NCI-H526 treated with DMSO at 0.1 percent for 48 hours (cell line): ENCODE measurements around the gene CSNK1E.
"Not testable (repeated sequence)": the region's sequence is repeated elsewhere in the genome, so short reads cannot be mapped to it uniquely, and the experiment has no call there.

Source experiments
- DNase-seq: peaks from one replicate; lab custom pipeline; 2025; lab: John Stamatoyannopoulos, UW

Gene CSNK1E

GRCh38 chr22:38317122-38317994, at the start of gene CSNK1E:
CSNK1E (minus strand) TSS chr22:38317433; CDS start chr22:38314157, 3,276 bp downstream.
- DNase-seq = peak; percentile 22

- DNase-seq = not testable (repeated sequence)
Observed at GRCh38 chr22:38365829-38366228, 48.6 kb upstream of the CSNK1E start.

- not testable (repeated sequence) for DNase-seq
Observed at GRCh38 chr22:38365174-38365573, 47.9 kb upstream of the CSNK1E start.

GRCh38 chr22:38360560-38360959, 43.3 kb upstream of the CSNK1E start:
- DNase-seq = not testable (repeated sequence)

- not testable (repeated sequence) for DNase-seq
Observed at GRCh38 chr22:38359817-38360216, 42.6 kb upstream of the CSNK1E start.

- not testable (repeated sequence) for DNase-seq
Observed at GRCh38 chr22:38357971-38358370, 40.7 kb upstream of the CSNK1E start.

GRCh38 chr22:38355275-38355674, 38.0 kb upstream of the CSNK1E start:
- no peak for DNase-seq

GRCh38 chr22:38353701-38354100, 36.5 kb upstream of the CSNK1E start:
- DNase-seq = no peak

- DNase-seq = no peak
Observed at GRCh38 chr22:38353142-38353629, 36.0 kb upstream of the CSNK1E start.

GRCh38 chr22:38352436-38352835, 35.2 kb upstream of the CSNK1E start:
- no peak for DNase-seq

GRCh38 chr22:38350444-38351359, 33.5 kb upstream of the CSNK1E start:
- DNase-seq = no peak

GRCh38 chr22:38348751-38349496, 31.7 kb upstream of the CSNK1E start:
- DNase-seq = no peak

GRCh38 chr22:38347944-38348750, 30.9 kb upstream of the CSNK1E start:
- no peak for DNase-seq

GRCh38 chr22:38347181-38347943, 30.1 kb upstream of the CSNK1E start:
- no peak for DNase-seq

GRCh38 chr22:38346506-38346905, 29.3 kb upstream of the CSNK1E start:
- no peak for DNase-seq

- DNase-seq = no peak
Observed at GRCh38 chr22:38345782-38346181, 28.5 kb upstream of the CSNK1E start.

GRCh38 chr22:38339893-38340292, 22.7 kb upstream of the CSNK1E start:
- not testable (repeated sequence) for DNase-seq

GRCh38 chr22:38338772-38339379, 21.6 kb upstream of the CSNK1E start:
- DNase-seq = no peak

- no peak for DNase-seq
Observed at GRCh38 chr22:38336699-38337098, 19.5 kb upstream of the CSNK1E start.

- DNase-seq = no peak
Observed at GRCh38 chr22:38335077-38335476, 17.8 kb upstream of the CSNK1E start.
